Measurements from ENCODE around the gene SUPT3H.

GRCh38 chr6:45156075-45156474 is 221.7 kb downstream of the SUPT3H start:
- TF ChIP-seq CTCF (conservative IDR thresholded peaks at IDR 0.05) (no peak), ZFX (IDR thresholded peaks at IDR 0.05) (no peak)
